Osteoblast (primary cell): ENCODE measurements around the gene TMPRSS15. TPM values are rescaled to one million over a fixed set of nuclear protein-coding genes. Genes with fewer than 3 reads are reported as not detected.
"Not testable (repeated sequence)": the region's sequence is repeated elsewhere in the genome, so short reads cannot be mapped to it uniquely, and the experiment has no call there.

Experiments
- DNase-seq: peaks from one replicate; pipeline ENCODE4 v3.0.0; 2011; ENCODE audit warnings: low spot score, mixed read lengths; ENCODE audit not compliant: insufficient read length; ENCODE audit errors: missing footprints
- H2AFZ ChIP-seq: 2 replicates; pipeline ENCODE4 v1.6.0; 2011; ENCODE audit warnings: mild to moderate bottlenecking, low read length
- H3K27ac ChIP-seq: 2 replicates; pipeline ENCODE4 v1.5.1; 2011; ENCODE audit warnings: mild to moderate bottlenecking, low read depth, low read length, moderate library complexity
- H3K27me3 ChIP-seq: 2 replicates; pipeline ENCODE4 v1.6.0; 2012; ENCODE audit warnings: mild to moderate bottlenecking, control low read depth, inconsistent platforms, low read length, moderate library complexity; ENCODE audit not compliant: insufficient read depth
- H3K36me3 ChIP-seq: 2 replicates; pipeline ENCODE4 v1.5.1; 2011; ENCODE audit warnings: mild to moderate bottlenecking, low read length, control low read depth, moderate library complexity; ENCODE audit not compliant: insufficient read depth
- H3K4me1 ChIP-seq: 2 replicates; pipeline ENCODE4 v1.5.1; 2011; ENCODE audit warnings: mild to moderate bottlenecking, low read length, control low read depth, moderate library complexity; ENCODE audit not compliant: insufficient read depth
- H3K4me2 ChIP-seq: 2 replicates; pipeline ENCODE4 v1.6.0; 2011; ENCODE audit warnings: mild to moderate bottlenecking, low read length; ENCODE audit not compliant: insufficient read depth
- H3K4me3 ChIP-seq: fragments of 200-600 bp; sonication (generic); 3 replicates; pipeline ENCODE4 v1.5.1; 2012; ENCODE audit warnings: mild to moderate bottlenecking, low read length, inconsistent platforms; ENCODE audit not compliant: insufficient read depth
- H3K79me2 ChIP-seq: 2 replicates; pipeline ENCODE4 v1.6.0; 2012; ENCODE audit warnings: mild to moderate bottlenecking, low read length, control low read depth, inconsistent platforms; ENCODE audit not compliant: insufficient read depth
- H3K9me3 ChIP-seq: 2 replicates; pipeline ENCODE4 v1.5.1; 2011; ENCODE audit warnings: low read depth, low read length, control low read depth
- H4K20me1 ChIP-seq: 2 replicates; pipeline ENCODE4 v1.6.0; 2012; ENCODE audit warnings: mild to moderate bottlenecking, low read length, control low read depth; ENCODE audit not compliant: insufficient read depth
- total RNA-seq: library from RNA; depleted of rRNA; stranded (reverse); fragments of >200 nt; gene quantifications from 2 replicates; pipeline ENCODE4 v1.2.3, GENCODE V29; 2012
- TF ChIP-seq, protein P1 (sequence below): IDR thresholded peaks from 2 replicates; pipeline ENCODE4 v1.5.1; 2011; ENCODE audit warnings: mild to moderate bottlenecking, low read depth, low read length, moderate library complexity; ENCODE audit errors: extremely low read depth

The TMPRSS15 gene
- total RNA-seq, 1 donor = not detected

DNA sequence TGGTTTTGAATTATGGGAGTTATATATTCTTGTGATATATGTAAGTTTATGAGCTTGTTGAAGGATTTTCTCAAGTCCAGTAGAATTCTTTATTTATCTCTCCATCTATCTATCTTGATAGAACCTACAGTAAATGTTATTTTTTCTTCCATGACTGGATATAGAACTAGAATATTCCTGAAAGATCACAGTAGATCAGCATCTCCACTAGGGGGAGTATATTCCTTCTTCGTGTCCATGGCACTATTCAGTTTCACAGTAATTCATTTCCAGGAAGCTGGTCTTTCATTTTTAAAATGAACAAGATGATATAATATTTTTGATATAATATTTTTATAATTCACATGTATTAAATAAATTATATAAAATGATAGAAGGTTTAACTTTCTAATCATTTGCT, 18.8 kb downstream of the TMPRSS15 start:
- H3K27me3 ChIP-seq = no peaks in the 10 kb centered on the region
- H3K4me3 ChIP-seq = no peak overlapping the region
- H3K79me2 ChIP-seq = no peaks in the 10 kb centered on the region
- H3K4me1 ChIP-seq = no peaks in the 10 kb centered on the region
- H4K20me1 ChIP-seq = no peaks in the 10 kb centered on the region
- no peak overlapping the region for H2AFZ ChIP-seq
- DNase-seq = no peak
- TF ChIP-seq, protein P1, sequence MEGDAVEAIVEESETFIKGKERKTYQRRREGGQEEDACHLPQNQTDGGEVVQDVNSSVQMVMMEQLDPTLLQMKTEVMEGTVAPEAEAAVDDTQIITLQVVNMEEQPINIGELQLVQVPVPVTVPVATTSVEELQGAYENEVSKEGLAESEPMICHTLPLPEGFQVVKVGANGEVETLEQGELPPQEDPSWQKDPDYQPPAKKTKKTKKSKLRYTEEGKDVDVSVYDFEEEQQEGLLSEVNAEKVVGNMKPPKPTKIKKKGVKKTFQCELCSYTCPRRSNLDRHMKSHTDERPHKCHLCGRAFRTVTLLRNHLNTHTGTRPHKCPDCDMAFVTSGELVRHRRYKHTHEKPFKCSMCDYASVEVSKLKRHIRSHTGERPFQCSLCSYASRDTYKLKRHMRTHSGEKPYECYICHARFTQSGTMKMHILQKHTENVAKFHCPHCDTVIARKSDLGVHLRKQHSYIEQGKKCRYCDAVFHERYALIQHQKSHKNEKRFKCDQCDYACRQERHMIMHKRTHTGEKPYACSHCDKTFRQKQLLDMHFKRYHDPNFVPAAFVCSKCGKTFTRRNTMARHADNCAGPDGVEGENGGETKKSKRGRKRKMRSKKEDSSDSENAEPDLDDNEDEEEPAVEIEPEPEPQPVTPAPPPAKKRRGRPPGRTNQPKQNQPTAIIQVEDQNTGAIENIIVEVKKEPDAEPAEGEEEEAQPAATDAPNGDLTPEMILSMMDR = no peak
- no peak overlapping the region for H3K4me2 ChIP-seq
- H3K9me3 ChIP-seq = peaks cover 4% of the 10 kb centered on the region
- no peaks in the 10 kb centered on the region for H3K36me3 ChIP-seq
- H3K27ac ChIP-seq = no peak overlapping the region

DNA sequence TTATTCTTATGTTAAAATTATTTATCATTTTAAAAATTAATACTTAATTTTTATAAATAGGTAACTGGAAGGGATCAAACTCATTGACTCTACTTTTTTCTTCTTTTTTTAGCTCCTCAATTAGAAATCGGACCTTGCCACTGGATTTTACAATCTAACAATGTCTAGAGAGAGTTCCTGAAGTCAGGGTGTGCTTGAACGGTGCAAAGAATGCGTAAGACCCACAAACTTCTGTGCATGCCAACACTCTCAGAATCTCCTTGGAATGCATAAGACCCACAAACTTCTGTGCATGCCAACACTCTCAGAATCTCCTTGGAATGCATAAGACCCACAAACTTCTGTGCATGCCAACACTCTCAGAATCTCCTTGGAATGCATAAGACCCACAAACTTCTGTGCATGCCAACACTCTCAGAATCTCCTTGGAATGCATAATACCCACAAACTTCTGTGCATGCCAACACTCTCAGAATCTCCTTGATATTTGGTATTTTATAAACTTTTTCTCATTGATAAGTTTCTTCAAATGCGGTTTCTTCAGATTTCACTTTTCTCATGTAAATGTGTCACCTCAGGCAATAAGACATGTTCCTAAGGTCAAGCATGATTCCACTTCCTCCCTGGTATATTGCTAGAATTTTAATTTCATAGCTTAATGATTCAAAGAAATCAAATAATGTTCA, 20.5 kb downstream of the TMPRSS15 start:
- not testable (repeated sequence) for H3K4me1 ChIP-seq, H3K27me3 ChIP-seq, H3K36me3 ChIP-seq, H3K4me3 ChIP-seq, H3K9me3 ChIP-seq, H2AFZ ChIP-seq, H3K79me2 ChIP-seq, H3K4me2 ChIP-seq, H4K20me1 ChIP-seq, H3K27ac ChIP-seq, DNase-seq

DNA sequence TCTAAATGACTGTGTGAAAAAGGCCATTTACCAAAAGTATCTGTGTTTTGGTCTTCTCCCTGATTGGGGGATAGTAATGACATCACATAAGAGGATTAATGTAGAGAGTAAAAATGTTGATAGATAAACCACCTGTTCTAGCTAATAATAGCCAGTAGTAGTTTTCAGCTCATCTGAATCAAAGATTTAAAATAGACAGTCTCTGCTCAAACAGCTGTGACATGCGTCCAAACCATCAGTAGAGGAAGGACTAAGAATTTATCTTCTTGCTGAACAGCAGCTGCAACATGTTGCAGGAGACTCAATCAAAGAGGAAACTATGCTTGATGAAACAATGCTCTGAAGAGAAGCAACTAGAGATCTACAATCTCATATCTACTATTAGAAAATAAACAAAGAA, 21.4 kb downstream of the TMPRSS15 start:
- Histone ChIP-seq H3K9me3 (peaks cover 2% of the 10 kb centered on the region), H3K4me1 (no peaks in the 10 kb centered on the region), H4K20me1 (no peaks in the 10 kb centered on the region), H3K27me3 (no peaks in the 10 kb centered on the region), H3K27ac (no peak overlapping the region), H3K4me3 (no peak overlapping the region), H3K79me2 (no peaks in the 10 kb centered on the region), H2AFZ (no peak overlapping the region), H3K36me3 (no peaks in the 10 kb centered on the region), H3K4me2 (no peak overlapping the region)
- DNase-seq = no peak
- TF ChIP-seq, protein P1 = no peak

DNA sequence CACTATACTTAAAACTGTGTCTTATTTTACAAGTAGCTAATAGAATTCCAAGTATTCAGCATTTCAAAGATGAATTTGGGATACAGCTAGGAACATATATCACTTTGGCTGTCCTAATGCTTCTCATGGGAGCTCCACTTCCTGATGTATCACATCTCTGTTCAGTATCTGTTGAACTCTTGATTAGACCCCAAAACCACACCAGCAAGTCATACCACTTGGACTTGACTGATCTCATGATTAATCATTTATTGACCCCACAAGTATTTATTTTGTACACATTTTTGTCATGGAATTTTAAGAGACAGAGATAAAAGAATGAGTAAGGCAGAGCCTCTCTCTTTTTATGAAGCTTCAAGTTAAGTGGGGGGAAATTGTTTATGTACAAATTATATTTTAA, 30.0 kb downstream of the TMPRSS15 start:
- Histone ChIP-seq H2AFZ (no peak overlapping the region), H3K36me3 (no peaks in the 10 kb centered on the region), H3K9me3 (peaks cover 2% of the 10 kb centered on the region), H3K4me3 (no peak overlapping the region), H3K27me3 (no peaks in the 10 kb centered on the region), H3K79me2 (no peaks in the 10 kb centered on the region), H3K4me2 (no peak overlapping the region), H4K20me1 (no peaks in the 10 kb centered on the region), H3K27ac (no peak overlapping the region), H3K4me1 (no peaks in the 10 kb centered on the region)
- no peak for DNase-seq
- TF ChIP-seq, protein P1 = no peak
